Spleen (tissue), 7 donors: Measurements from ENCODE around the gene SKIC2.
"Not testable (repeated sequence)": the region's sequence is repeated elsewhere in the genome, so short reads cannot be mapped to it uniquely, and the experiment has no call there.

ENCODE experiments used
- CTCF ChIP-seq, 11 experiments: fragments of 200-600 bp in 7 of 11; fragments of 450-650 bp in 4 of 11; sonication (generic) in 4 of 11; IDR thresholded peaks in 8 of 11; conservative IDR thresholded peaks in 3 of 11; 1 replicate in 7 of 11; 2 replicates in 4 of 11; pipeline versions ENCODE4 v1.4.0 to v1.8.0; 2016 to 2021; ENCODE audit warnings: antibody characterized with exemption in 11 of 11, inconsistent platforms in 4 of 11, mild to moderate bottlenecking in 1 of 11
- POLR2A ChIP-seq, 3 donors: fragments of 450-650 bp; IDR thresholded peaks; one replicate each; pipeline ENCODE4 v1.5.1; 2017; ENCODE audit warnings: antibody characterized with exemption in 3 of 3, mild to moderate bottlenecking in 1 of 3
- donor health status: DM: no; HTN: no; CAD: no; lungs with moderate emphysema.
- donor health status: DM: no; HTN: no; CAD: no.
- donor health status: DM: no; HTN: no; CAD: no.

- TF ChIP-seq CTCF (IDR thresholded peaks at IDR 0.05 in 8 of 11, conservative IDR thresholded peaks at IDR 0.05 in 3 of 11); POLR2A (IDR thresholded peaks at IDR 0.05): not testable (repeated sequence)
Observed at GRCh38 chr6:32005991-32006529, 47.1 kb downstream of the SKIC2 start.
